NCI-H2081 treated with DMSO at 0.1 percent for 48 hours (cell line): ENCODE data around the gene ARHGAP26.

Experiments
- DNase-seq: peaks from one replicate; lab custom pipeline; 2025; lab: John Stamatoyannopoulos, UW

Gene ARHGAP26

GRCh38 chr5:143164557-143164956, 394.4 kb downstream of the ARHGAP26 start:
- no peak for DNase-seq

- no peak for DNase-seq
These were observed 395.1 kb downstream of the ARHGAP26 start for GRCh38 chr5:143165049-143165880.

GRCh38 chr5:143166090-143166489, 395.9 kb downstream of the ARHGAP26 start:
- no peak for DNase-seq

GRCh38 chr5:143166661-143167420, 396.7 kb downstream of the ARHGAP26 start:
- DNase-seq = no peak

GRCh38 chr5:143168171-143168741, 398.1 kb downstream of the ARHGAP26 start:
- no peak for DNase-seq

- no peak for DNase-seq
These were observed 399.0 kb downstream of the ARHGAP26 start for GRCh38 chr5:143168921-143169810.

- DNase-seq = no peak
These were observed 399.9 kb downstream of the ARHGAP26 start for GRCh38 chr5:143170104-143170503.

- DNase-seq = no peak
These were observed 400.8 kb downstream of the ARHGAP26 start for GRCh38 chr5:143170977-143171376.

- no peak for DNase-seq
These were observed 402.6 kb downstream of the ARHGAP26 start for GRCh38 chr5:143172739-143173138.

- no peak for DNase-seq
These were observed 403.1 kb downstream of the ARHGAP26 start for GRCh38 chr5:143173139-143173889.

GRCh38 chr5:143174714-143175398, 404.7 kb downstream of the ARHGAP26 start:
- no peak for DNase-seq

- no peak for DNase-seq
These were observed 405.9 kb downstream of the ARHGAP26 start for GRCh38 chr5:143176048-143176447.

- no peak for DNase-seq
These were observed 407.2 kb downstream of the ARHGAP26 start for GRCh38 chr5:143177263-143177983.

GRCh38 chr5:143179126-143179740, 409.1 kb downstream of the ARHGAP26 start:
- DNase-seq = no peak

GRCh38 chr5:143180751-143181150, 410.6 kb downstream of the ARHGAP26 start:
- DNase-seq = no peak

- DNase-seq = no peak
These were observed 411.0 kb downstream of the ARHGAP26 start for GRCh38 chr5:143181173-143181572.

- no peak for DNase-seq
These were observed 411.9 kb downstream of the ARHGAP26 start for GRCh38 chr5:143182106-143182505.

GRCh38 chr5:143182901-143183820, 413.0 kb downstream of the ARHGAP26 start:
- no peak for DNase-seq
